ENCODE measurements around the gene OAT.

DNA sequence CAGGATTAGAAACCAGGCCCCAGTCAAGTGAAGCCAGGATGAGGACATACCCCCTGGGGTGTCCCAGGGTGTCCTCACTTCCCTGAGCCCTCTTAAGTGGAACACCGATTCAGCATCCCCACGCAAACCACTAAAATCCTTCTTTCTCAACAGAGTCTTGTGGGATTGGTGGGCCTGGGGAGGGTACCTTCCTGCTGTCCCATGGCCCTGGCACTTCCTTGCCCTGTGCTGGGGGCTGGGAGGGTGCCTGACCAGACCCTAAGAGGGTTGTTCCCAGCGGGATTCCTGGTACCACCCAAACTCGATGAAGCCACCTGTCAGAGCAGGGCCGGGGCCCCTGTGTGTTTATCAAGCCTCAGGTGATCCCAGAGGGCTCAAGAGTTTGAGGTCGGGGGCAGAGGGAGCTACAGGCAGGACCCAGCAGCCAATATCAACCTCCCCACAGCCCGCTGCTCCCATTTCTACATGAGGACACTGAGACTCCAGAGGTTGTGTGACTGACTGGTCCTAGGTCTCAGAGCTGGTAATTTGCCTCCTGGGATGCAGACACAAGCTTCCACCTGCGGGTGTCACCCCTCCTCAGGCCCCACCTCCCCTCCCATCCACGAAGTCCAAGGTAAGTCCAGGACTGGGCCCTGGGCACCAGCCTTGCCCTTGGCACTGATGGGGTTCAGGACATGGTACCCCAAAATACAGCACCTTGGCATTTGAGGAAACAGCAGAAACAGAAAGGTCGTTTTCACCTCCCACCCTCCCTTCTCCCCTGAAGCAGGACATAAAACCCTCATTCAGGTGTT lies 31.4 kb downstream of the OAT start:
- TF ChIP-seq, protein P1, sequence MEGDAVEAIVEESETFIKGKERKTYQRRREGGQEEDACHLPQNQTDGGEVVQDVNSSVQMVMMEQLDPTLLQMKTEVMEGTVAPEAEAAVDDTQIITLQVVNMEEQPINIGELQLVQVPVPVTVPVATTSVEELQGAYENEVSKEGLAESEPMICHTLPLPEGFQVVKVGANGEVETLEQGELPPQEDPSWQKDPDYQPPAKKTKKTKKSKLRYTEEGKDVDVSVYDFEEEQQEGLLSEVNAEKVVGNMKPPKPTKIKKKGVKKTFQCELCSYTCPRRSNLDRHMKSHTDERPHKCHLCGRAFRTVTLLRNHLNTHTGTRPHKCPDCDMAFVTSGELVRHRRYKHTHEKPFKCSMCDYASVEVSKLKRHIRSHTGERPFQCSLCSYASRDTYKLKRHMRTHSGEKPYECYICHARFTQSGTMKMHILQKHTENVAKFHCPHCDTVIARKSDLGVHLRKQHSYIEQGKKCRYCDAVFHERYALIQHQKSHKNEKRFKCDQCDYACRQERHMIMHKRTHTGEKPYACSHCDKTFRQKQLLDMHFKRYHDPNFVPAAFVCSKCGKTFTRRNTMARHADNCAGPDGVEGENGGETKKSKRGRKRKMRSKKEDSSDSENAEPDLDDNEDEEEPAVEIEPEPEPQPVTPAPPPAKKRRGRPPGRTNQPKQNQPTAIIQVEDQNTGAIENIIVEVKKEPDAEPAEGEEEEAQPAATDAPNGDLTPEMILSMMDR (IDR thresholded peaks at IDR 0.05): peak; percentile 12
- TF ChIP-seq EZH2 (IDR thresholded peaks at IDR 0.05) (no peak), EZH2phosphoT487 (IDR thresholded peaks at IDR 0.05) (no peak)
